Heart right ventricle (tissue), 16 donors: ENCODE data around the gene AFG1L. TPM values are rescaled to one million over a fixed set of nuclear protein-coding genes. Genes with fewer than 3 reads are reported as not detected.
A peak's percentile ranks its signal among the peaks of the same experiment; 100 is the strongest.

Experiments
- ATAC-seq, 8 donors: fragments of 200-7000 bp; cut with Tn5 transposase; one replicate each; pipeline ENCODE4 v1.9.1; 2020; ENCODE audit warnings: mild to moderate bottlenecking in 8 of 8, moderate library complexity in 8 of 8, moderate number of reproducible peaks in 1 of 8
- DNase-seq, 2 donors: peaks; one replicate each; pipeline ENCODE4 v3.0.0-alpha.2; 2020
- H3K27ac ChIP-seq, 10 donors: fragments of 200-600 bp; sonication (generic) in 2 of 10; one replicate each; pipeline versions ENCODE4 v1.5.0 to v1.8.0; 2020 to 2022; ENCODE audit warnings: mild to moderate bottlenecking in 3 of 10
- H3K27me3 ChIP-seq, 7 donors: fragments of 200-600 bp; one replicate each; pipeline ENCODE4 v1.8.0; 2021 to 2022; ENCODE audit warnings: mild to moderate bottlenecking in 2 of 7
- H3K36me3 ChIP-seq, 9 donors: fragments of 200-600 bp; sonication (generic) in 1 of 9; one replicate each; pipeline versions ENCODE4 v1.5.0 to v1.8.0; 2020 to 2022; ENCODE audit warnings: mild to moderate bottlenecking in 2 of 9
- H3K4me1 ChIP-seq, 9 donors: fragments of 200-600 bp; sonication (generic) in 1 of 9; one replicate each; pipeline versions ENCODE4 v1.5.0 to v1.8.0; 2020 to 2022; ENCODE audit warnings: mild to moderate bottlenecking in 4 of 9
- H3K4me3 ChIP-seq, 10 donors: fragments of 200-600 bp; sonication (generic) in 2 of 10; one replicate each; pipeline versions ENCODE4 v1.5.0 to v1.8.0; 2020 to 2022; ENCODE audit warnings: mild to moderate bottlenecking in 7 of 10, moderate library complexity in 2 of 10
- H3K9me3 ChIP-seq, 11 donors: fragments of 200-600 bp in 10 of 11; sonication (generic) in 2 of 11; one replicate each; pipeline versions ENCODE4 v1.5.0 to v1.8.0; 2013 to 2022; ENCODE audit warnings: mild to moderate bottlenecking in 2 of 11, control low read depth in 1 of 11, moderate library complexity in 1 of 11
- CTCF ChIP-seq, 9 donors: fragments of 200-600 bp; sonication (generic) in 2 of 9; IDR thresholded peaks; one replicate each; pipeline versions ENCODE4 v1.5.0 to v1.8.0; 2021 to 2022; ENCODE audit warnings: antibody characterized with exemption in 9 of 9, mild to moderate bottlenecking in 5 of 9, moderate library complexity in 1 of 9
- WGBS, 2 donors: extraction: QIAGEN DNeasy Blood & Tissue Kit; methylation state at CpG; one replicate each; pipeline ENCODE4 v1.1.7; 2013; ENCODE audit warnings: inconsistent platforms in 1 of 2; 5-methylcytosine and 5-hydroxymethylcytosine counted together
- intact Hi-C, 10 donors: fragments of 100-400 bp; cut with DNase I; formaldehyde crosslinking; loops; one replicate each; pipeline versions ENCODE4 v1.11.1 to v1.14.2; 2022
- polyA plus RNA-seq, 2 donors: library from polyadenylated mRNA; stranded (reverse); fragments of 200-250 nt; gene quantifications; one replicate each; pipeline ENCODE4 v1.2.3, GENCODE V29; 2013
- total RNA-seq, 10 donors: library from RNA; stranded (reverse); fragmentation: NEBNext Ultra II Directional in 3 of 10; extraction: Animal tissue kit (Norgen Biotek cat#: 25700) in 3 of 10; gene quantifications; one replicate each; pipeline versions ENCODE4 v1.2.1 to v1.2.4, GENCODE V29; 2021 to 2023
- donor health status: Arrhythmogenic right ventricular cardiomyopathy.
- donor health status: ischemic (EF 13 %, LVEDD 7.1; RV severe dilation, severe dysfunction).
- donor health status: healthy with polysubstance abuse.
- donor health status: DM: no; HTN: yes; CAD: no.
- donor health status: DM: no; HTN: no; CAD: no.
- donor health status: ischemic (EF 25% LVEDD 6.9; RV normal size, moderate dysfunction).
- donor health status: ischemic (EF 25% LVEDD 5.7; RV mildly dilated, moderate dysfunction).
- donor health status: healthy.
- donor health status: DM: yes; HTN: yes; CAD: no.
- donor health status: Ischemic cardiomyopathy.
- donor health status: ischemic (EF 35%, LVEDD 5.7; RV mildly dilated, moderate dysfunction).
- donor health status: nonischemic (EF 11% LVEDD 7.7; RV severe dilation, severe dysfunction).
- donor health status: DM: yes; HTN: yes; CAD: no.
- donor health status: PGD.
- donor health status: ischemic (EF 29% LVEDD 5.4; RV normal size, mild dysfunction).
- donor health status: nonischemic (EF 23%, LVEDD 6.1; RV moderate dilation, normal function).

AFG1L gene
- total and polyA plus RNA-seq, 12 donors, result 1.9 to 18.8 (median 12.8) TPM

- peak overlapping the region in 8 of 10 donors; percentile 36 to 99 (median 58) for H3K27ac ChIP-seq
- H3K4me3 ChIP-seq, result no peak overlapping the region
- H3K27me3 ChIP-seq, result no peaks in the 10 kb centered on the region
- H3K36me3 ChIP-seq, result no peaks in the 10 kb centered on the region
- TF ChIP-seq CTCF (IDR thresholded peaks at IDR 0.05), result no peak
- WGBS, 2 donors, result 59 to 65% methylated on average over 7 of the region's 7 CpGs
- peaks cover 0 to 30% (median 22%) of the 10 kb centered on the region in 9 donors for H3K4me1 ChIP-seq
- ATAC-seq (peak in 3 of 8 donors; percentile 8 to 34 (median 25)), DNase-seq (peak; percentile 27 to 52)
- no peaks in the 10 kb centered on the region for H3K9me3 ChIP-seq
- intact Hi-C loops, result loop anchor here in 7 of 10 donors (5.0 to 10.0 kb wide), 6 partner anchors 227 to 829 kb away; partner anchors contain the start of genes CD164 (in 1 of the 7) and SESN1 (in 1 of the 7)
Measured at GRCh38 chr6:108555399-108556052, 260.7 kb downstream of the AFG1L start.

- H3K36me3 ChIP-seq, result no peaks in the 10 kb centered on the region
- WGBS, 2 donors, result 95 to 98% methylated on average over 5 of the region's 5 CpGs
- intact Hi-C loops, result loop anchor here in 7 of 10 donors (5.0 to 10.0 kb wide), 6 partner anchors 226 to 829 kb away; partner anchors contain the start of genes CD164 (in 1 of the 7) and SESN1 (in 1 of the 7)
- H3K9me3 ChIP-seq, result no peaks in the 10 kb centered on the region
- H3K4me3 ChIP-seq, result no peak overlapping the region
- ATAC-seq, result no peak
- H3K27ac ChIP-seq, result peak overlapping the region in 7 of 10 donors; percentile 36 to 99 (median 57)
- H3K4me1 ChIP-seq, result peaks cover 0 to 30% (median 22%) of the 10 kb centered on the region in 9 donors
- TF ChIP-seq CTCF (IDR thresholded peaks at IDR 0.05), result no peak
- no peaks in the 10 kb centered on the region for H3K27me3 ChIP-seq
- no peak for DNase-seq
Measured at GRCh38 chr6:108556250-108556649, 261.4 kb downstream of the AFG1L start.

GRCh38 chr6:108556866-108557493 is 262.1 kb downstream of the AFG1L start:
- Histone ChIP-seq H3K4me1 (peaks cover 0 to 31% (median 22%) of the 10 kb centered on the region in 9 donors), H3K36me3 (no peaks in the 10 kb centered on the region), H3K27me3 (no peaks in the 10 kb centered on the region), H3K4me3 (peak overlapping the region; percentile 41 to 97 (median 93)), H3K27ac (peak overlapping the region; percentile 93 to 100 (median 99)), H3K9me3 (no peaks in the 10 kb centered on the region)
- ATAC-seq (no peak), DNase-seq (no peak)
- WGBS, 2 donors, result 36 to 37% methylated on average over 16 of the region's 16 CpGs
- TF ChIP-seq CTCF (IDR thresholded peaks at IDR 0.05), result no peak
- intact Hi-C loops, result loop anchor here in 7 of 10 donors (5.0 to 10.0 kb wide), 6 partner anchors 225 to 828 kb away; partner anchors contain the start of genes CD164 (in 1 of the 7) and SESN1 (in 1 of the 7)
